CD1c-positive myeloid dendritic cell (primary cell): ENCODE measurements around the gene VMO1.

Experiments used
- DNase-seq: peaks from one replicate; pipeline ENCODE4 v3.0.0-alpha.2; 2016; ENCODE audit errors: extremely low spot score

Gene VMO1

GRCh38 chr17:4800462-4801196 lies 14.5 kb upstream of the VMO1 start:
- DNase-seq: no peak

GRCh38 chr17:4796552-4796920 lies 10.4 kb upstream of the VMO1 start:
- peak; percentile 49 for DNase-seq

GRCh38 chr17:4795168-4795567 lies 9.0 kb upstream of the VMO1 start:
- no peak for DNase-seq

GRCh38 chr17:4790705-4791088 lies 4.5 kb upstream of the VMO1 start:
- DNase-seq: no peak

- peak; percentile 88 for DNase-seq
These were observed 4.0 kb upstream of the VMO1 start for GRCh38 chr17:4789951-4790704.

- DNase-seq: no peak
These were observed 3.5 kb upstream of the VMO1 start for GRCh38 chr17:4789701-4789950.

GRCh38 chr17:4788807-4789700 lies 2.9 kb upstream of the VMO1 start, which contains the start of gene GLTPD2:
GLTPD2 (plus strand) TSS chr17:4788964; CDS start chr17:4789012, 48 bp downstream.
- DNase-seq: no peak

GRCh38 chr17:4788159-4788806 lies 2.1 kb upstream of the VMO1 start:
- no peak for DNase-seq

GRCh38 chr17:4786516-4786915 lies 352 bp upstream of the VMO1 start:
- no peak for DNase-seq

GRCh38 chr17:4785311-4786105 lies 656 bp downstream of the VMO1 start:
- DNase-seq: peak; percentile 26

- DNase-seq: peak; percentile 48
These were observed 3.5 kb downstream of the VMO1 start for GRCh38 chr17:4782652-4783051.

GRCh38 chr17:4780325-4780955 lies 5.7 kb downstream of the VMO1 start:
- no peak for DNase-seq

- no peak for DNase-seq
These were observed 8.0 kb downstream of the VMO1 start for GRCh38 chr17:4777969-4778760.

GRCh38 chr17:4772235-4772613 lies 13.9 kb downstream of the VMO1 start:
- no peak for DNase-seq

- no peak for DNase-seq
These were observed 14.5 kb downstream of the VMO1 start, which contains the start of gene TM4SF5 for GRCh38 chr17:4771519-4772234. TM4SF5 (plus strand) TSS chr17:4771886; CDS start chr17:4771923, 37 bp downstream.

GRCh38 chr17:4769628-4770027 lies 16.5 kb downstream of the VMO1 start:
- no peak for DNase-seq

GRCh38 chr17:4768298-4768697 lies 17.9 kb downstream of the VMO1 start:
- peak; percentile 87 for DNase-seq

- peak; percentile 77 for DNase-seq
These were observed 19.4 kb downstream of the VMO1 start for GRCh38 chr17:4766723-4767122.

- peak; percentile 96 for DNase-seq
These were observed 20.0 kb downstream of the VMO1 start for GRCh38 chr17:4766201-4766600.
